GM23338 (cell line): Measurements from ENCODE around the gene NPPA. TPM values are rescaled to one million over a fixed set of nuclear protein-coding genes. Genes with fewer than 3 reads are reported as not detected.

Experiments used
- ATAC-seq: fragments of 200-7000 bp; cut with Tn5 transposase; 3 replicates; pipeline ENCODE4 v1.9.1; 2020
- DNase-seq: peaks from one replicate; pipeline ENCODE4 v3.0.0-alpha.2; 2015; ENCODE audit warnings: low spot score
- H2AFZ ChIP-seq: fragments of 200-600 bp; sonication (generic); 2 replicates; pipeline ENCODE4 v1.8.0; 2016; ENCODE audit warnings: antibody characterized with exemption, mild to moderate bottlenecking, moderate library complexity
- H3F3A ChIP-seq: fragments of 200-600 bp; sonication (generic); replicated peaks from 2 replicates; pipeline ENCODE4 v1.8.0; 2017; ENCODE audit warnings: antibody characterized with exemption, mixed run types, low read depth
- H3K27ac ChIP-seq: fragments of 200-600 bp; sonication (generic); 2 replicates; pipeline ENCODE4 v1.6.1; 2016; ENCODE audit warnings: low read depth
- H3K27me3 ChIP-seq: fragments of 200-600 bp; sonication (generic); 2 replicates; pipeline ENCODE4 v1.8.0; 2016; ENCODE audit warnings: mild to moderate bottlenecking, mixed run types, moderate library complexity; ENCODE audit not compliant: insufficient read depth
- H3K36me3 ChIP-seq: fragments of 200-600 bp; sonication (generic); 2 replicates; pipeline ENCODE4 v1.8.0; 2016; ENCODE audit warnings: mild to moderate bottlenecking; ENCODE audit not compliant: insufficient read depth
- H3K4me1 ChIP-seq: fragments of 200-600 bp; sonication (generic); 2 replicates; pipeline ENCODE4 v1.8.0; 2016; ENCODE audit warnings: mild to moderate bottlenecking, moderate library complexity; ENCODE audit not compliant: insufficient read depth
- H3K4me2 ChIP-seq: fragments of 200-600 bp; sonication (generic); 2 replicates; pipeline ENCODE4 v1.7.1; 2017; ENCODE audit warnings: mixed run types
- H3K4me3 ChIP-seq: fragments of 200-600 bp; sonication (generic); 2 replicates; pipeline ENCODE4 v1.6.1; 2016; ENCODE audit warnings: mixed run types
- H3K79me2 ChIP-seq: fragments of 200-600 bp; sonication (generic); replicated peaks from 2 replicates; pipeline ENCODE4 v1.8.0; 2017; ENCODE audit warnings: mild to moderate bottlenecking; ENCODE audit not compliant: insufficient read depth
- H3K9me2 ChIP-seq: fragments of 200-600 bp; sonication (generic); 2 replicates; pipeline ENCODE4 v1.8.0; 2017; ENCODE audit not compliant: insufficient read depth
- H4K20me1 ChIP-seq: fragments of 200-600 bp; sonication (generic); replicated peaks from 2 replicates; pipeline ENCODE4 v1.8.0; 2017; ENCODE audit warnings: mild to moderate bottlenecking; ENCODE audit not compliant: insufficient read depth
- H3K27ac Mint-ChIP-seq: 2 replicates; pipeline ENCODE4 v1.8.0; 2020; ENCODE audit warnings: inconsistent platforms, mild to moderate bottlenecking, moderate library complexity, mixed read lengths
- H3K27me3 Mint-ChIP-seq: 3 replicates; pipeline ENCODE4 v1.8.0; 2022; ENCODE audit warnings: low read depth, mild to moderate bottlenecking, moderate library complexity, mixed read lengths, inconsistent platforms; ENCODE audit not compliant: insufficient read depth, poor library complexity
- H3K36me3 Mint-ChIP-seq: 3 replicates; pipeline ENCODE4 v1.8.0; 2021; ENCODE audit warnings: low read depth, mild to moderate bottlenecking, inconsistent platforms, moderate library complexity, mixed read lengths
- H3K4me1 Mint-ChIP-seq: 3 replicates; pipeline ENCODE4 v1.8.0; 2020; ENCODE audit warnings: mild to moderate bottlenecking, inconsistent platforms, mixed read lengths
- H3K4me3 Mint-ChIP-seq: 3 replicates; pipeline ENCODE4 v1.8.0; 2021; ENCODE audit warnings: moderate library complexity, mild to moderate bottlenecking, inconsistent platforms, mixed read lengths
- H3K9me3 Mint-ChIP-seq: 3 replicates; pipeline ENCODE4 v1.8.0; 2020; ENCODE audit warnings: moderate library complexity, mild to moderate bottlenecking, inconsistent platforms, mixed read lengths
- CREB1 ChIP-seq: fragments of 250-450 bp; sonication (Bioruptor Pico); IDR thresholded peaks from 2 replicates; pipeline ENCODE4 v1.5.0; 2020; ENCODE audit warnings: low read depth, mild to moderate bottlenecking, moderate library complexity
- EZH2phosphoT487 ChIP-seq: fragments of 200-600 bp; sonication (generic); IDR thresholded peaks from one replicate; pipeline ENCODE4 v1.8.1; 2018; ENCODE audit warnings: antibody characterized with exemption; ENCODE audit not compliant: unreplicated experiment
- NANOG ChIP-seq: IDR thresholded peaks from 2 replicates; pipeline ENCODE4 v1.6.1; 2016; ENCODE audit warnings: antibody characterized with exemption, borderline replicate concordance
- POLR2AphosphoS5 ChIP-seq: IDR thresholded peaks from 2 replicates; pipeline ENCODE4 v1.6.1; 2016; ENCODE audit warnings: antibody characterized with exemption, low read depth
- STAT1 ChIP-seq: IDR thresholded peaks from one replicate; pipeline ENCODE4 v1.6.1; 2016; ENCODE audit warnings: antibody characterized with exemption; ENCODE audit not compliant: unreplicated experiment
- ZNF114 ChIP-seq: fragments of 250-450 bp; sonication (Bioruptor Pico); IDR thresholded peaks from 2 replicates; pipeline ENCODE4 v1.5.0; 2020; ENCODE audit warnings: mild to moderate bottlenecking, moderate library complexity
- polyA plus RNA-seq: library from polyadenylated mRNA; unstranded; fragments of >200 nt; fragmentation: Nextera tagmentation; extraction: Ambion mirVana; gene quantifications from 2 replicates; pipeline ENCODE4 v1.2.1, GENCODE V29; 2016
- total RNA-seq: library from RNA; depleted of rRNA; stranded (reverse); fragments of >200 nt; shearing (Covaris generic); gene quantifications from 2 replicates; pipeline ENCODE4 v1.2.3, GENCODE V29; 2014
- TF ChIP-seq, protein P1 (sequence below): IDR thresholded peaks from one replicate; pipeline ENCODE4 v1.6.1; 2018; ENCODE audit warnings: antibody characterized with exemption; ENCODE audit not compliant: unreplicated experiment
- TF ChIP-seq, protein P2 (sequence below): IDR thresholded peaks from 2 replicates; pipeline ENCODE4 v1.6.1; 2016; ENCODE audit warnings: antibody characterized with exemption
- TF ChIP-seq, protein P3 (sequence below): fragments of 250-450 bp; sonication (Bioruptor Pico); IDR thresholded peaks from 2 replicates; pipeline ENCODE4 v1.5.0; 2020; ENCODE audit warnings: mild to moderate bottlenecking, moderate library complexity
- TF ChIP-seq, protein P4 (sequence below), 2 experiments: fragments of 200-600 bp in 1 of 2; sonication (generic) in 1 of 2; conservative IDR thresholded peaks; 2 replicates each; pipeline versions ENCODE4 v1.5.1 to v1.6.1; 2016 to 2017; ENCODE audit warnings: antibody characterized with exemption in 2 of 2, low read depth in 2 of 2, mild to moderate bottlenecking in 2 of 2, moderate library complexity in 1 of 2

NPPA gene
- total and polyA plus RNA-seq, 2 experiments from 2014 or later = 0.29 TPM; not detected in 1

DNA sequence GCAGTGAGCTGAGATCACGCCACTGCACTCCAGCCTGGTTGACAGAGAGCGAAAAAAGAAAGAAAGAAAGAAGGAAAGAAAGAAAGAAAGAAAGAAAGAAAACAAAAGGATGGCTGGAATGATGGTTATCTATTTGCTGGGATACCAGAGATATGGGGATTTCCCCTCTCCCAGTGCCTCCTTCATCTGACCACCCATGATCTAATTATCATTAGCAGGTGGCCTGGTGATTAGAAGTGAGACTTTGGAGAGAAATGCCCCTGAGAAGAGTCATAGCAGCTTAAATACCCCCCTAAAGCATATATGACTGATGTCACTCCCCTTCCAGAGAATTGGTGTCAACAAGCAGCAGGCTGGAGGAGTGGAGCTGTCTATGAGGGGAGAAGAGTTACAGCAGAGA is 12.5 kb upstream of the NPPA start:
- H3K27me3 Mint-ChIP-seq = peaks cover 22% of the 10 kb centered on the region
- H3K9me3 Mint-ChIP-seq = no peaks in the 10 kb centered on the region

More for the DNA sequence above, 12.5 kb upstream of the NPPA start:
- Histone ChIP-seq H3F3A (no peaks in the 10 kb centered on the region), H3K36me3 (no peaks in the 10 kb centered on the region), H3K27ac (no peak overlapping the region), H3K79me2 (no peaks in the 10 kb centered on the region), H4K20me1 (no peaks in the 10 kb centered on the region), H3K4me3 (no peak overlapping the region), H3K4me1 (no peaks in the 10 kb centered on the region), H3K4me2 (no peak overlapping the region), H3K9me2 (no peaks in the 10 kb centered on the region), H3K27me3 (peaks cover 27% of the 10 kb centered on the region), H2AFZ (no peak overlapping the region)
- Mint-ChIP-seq H3K36me3 (no peaks in the 10 kb centered on the region), H3K4me1 (peaks cover 7% of the 10 kb centered on the region; the same call in 1 of the 3 replicates), H3K27ac (no peak overlapping the region), H3K4me3 (no peak overlapping the region)
- no peak for TF ChIP-seq STAT1
- TF ChIP-seq ZNF114 (CRISPR knock-in tag) = no peak
- TF ChIP-seq, protein P1, sequence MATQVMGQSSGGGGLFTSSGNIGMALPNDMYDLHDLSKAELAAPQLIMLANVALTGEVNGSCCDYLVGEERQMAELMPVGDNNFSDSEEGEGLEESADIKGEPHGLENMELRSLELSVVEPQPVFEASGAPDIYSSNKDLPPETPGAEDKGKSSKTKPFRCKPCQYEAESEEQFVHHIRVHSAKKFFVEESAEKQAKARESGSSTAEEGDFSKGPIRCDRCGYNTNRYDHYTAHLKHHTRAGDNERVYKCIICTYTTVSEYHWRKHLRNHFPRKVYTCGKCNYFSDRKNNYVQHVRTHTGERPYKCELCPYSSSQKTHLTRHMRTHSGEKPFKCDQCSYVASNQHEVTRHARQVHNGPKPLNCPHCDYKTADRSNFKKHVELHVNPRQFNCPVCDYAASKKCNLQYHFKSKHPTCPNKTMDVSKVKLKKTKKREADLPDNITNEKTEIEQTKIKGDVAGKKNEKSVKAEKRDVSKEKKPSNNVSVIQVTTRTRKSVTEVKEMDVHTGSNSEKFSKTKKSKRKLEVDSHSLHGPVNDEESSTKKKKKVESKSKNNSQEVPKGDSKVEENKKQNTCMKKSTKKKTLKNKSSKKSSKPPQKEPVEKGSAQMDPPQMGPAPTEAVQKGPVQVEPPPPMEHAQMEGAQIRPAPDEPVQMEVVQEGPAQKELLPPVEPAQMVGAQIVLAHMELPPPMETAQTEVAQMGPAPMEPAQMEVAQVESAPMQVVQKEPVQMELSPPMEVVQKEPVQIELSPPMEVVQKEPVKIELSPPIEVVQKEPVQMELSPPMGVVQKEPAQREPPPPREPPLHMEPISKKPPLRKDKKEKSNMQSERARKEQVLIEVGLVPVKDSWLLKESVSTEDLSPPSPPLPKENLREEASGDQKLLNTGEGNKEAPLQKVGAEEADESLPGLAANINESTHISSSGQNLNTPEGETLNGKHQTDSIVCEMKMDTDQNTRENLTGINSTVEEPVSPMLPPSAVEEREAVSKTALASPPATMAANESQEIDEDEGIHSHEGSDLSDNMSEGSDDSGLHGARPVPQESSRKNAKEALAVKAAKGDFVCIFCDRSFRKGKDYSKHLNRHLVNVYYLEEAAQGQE = no peak
- TF ChIP-seq POLR2AphosphoS5 = no peak
- TF ChIP-seq NANOG = no peak
- TF ChIP-seq, protein P2, sequence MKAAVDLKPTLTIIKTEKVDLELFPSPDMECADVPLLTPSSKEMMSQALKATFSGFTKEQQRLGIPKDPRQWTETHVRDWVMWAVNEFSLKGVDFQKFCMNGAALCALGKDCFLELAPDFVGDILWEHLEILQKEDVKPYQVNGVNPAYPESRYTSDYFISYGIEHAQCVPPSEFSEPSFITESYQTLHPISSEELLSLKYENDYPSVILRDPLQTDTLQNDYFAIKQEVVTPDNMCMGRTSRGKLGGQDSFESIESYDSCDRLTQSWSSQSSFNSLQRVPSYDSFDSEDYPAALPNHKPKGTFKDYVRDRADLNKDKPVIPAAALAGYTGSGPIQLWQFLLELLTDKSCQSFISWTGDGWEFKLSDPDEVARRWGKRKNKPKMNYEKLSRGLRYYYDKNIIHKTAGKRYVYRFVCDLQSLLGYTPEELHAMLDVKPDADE = no peak
- TF ChIP-seq, protein P3, sequence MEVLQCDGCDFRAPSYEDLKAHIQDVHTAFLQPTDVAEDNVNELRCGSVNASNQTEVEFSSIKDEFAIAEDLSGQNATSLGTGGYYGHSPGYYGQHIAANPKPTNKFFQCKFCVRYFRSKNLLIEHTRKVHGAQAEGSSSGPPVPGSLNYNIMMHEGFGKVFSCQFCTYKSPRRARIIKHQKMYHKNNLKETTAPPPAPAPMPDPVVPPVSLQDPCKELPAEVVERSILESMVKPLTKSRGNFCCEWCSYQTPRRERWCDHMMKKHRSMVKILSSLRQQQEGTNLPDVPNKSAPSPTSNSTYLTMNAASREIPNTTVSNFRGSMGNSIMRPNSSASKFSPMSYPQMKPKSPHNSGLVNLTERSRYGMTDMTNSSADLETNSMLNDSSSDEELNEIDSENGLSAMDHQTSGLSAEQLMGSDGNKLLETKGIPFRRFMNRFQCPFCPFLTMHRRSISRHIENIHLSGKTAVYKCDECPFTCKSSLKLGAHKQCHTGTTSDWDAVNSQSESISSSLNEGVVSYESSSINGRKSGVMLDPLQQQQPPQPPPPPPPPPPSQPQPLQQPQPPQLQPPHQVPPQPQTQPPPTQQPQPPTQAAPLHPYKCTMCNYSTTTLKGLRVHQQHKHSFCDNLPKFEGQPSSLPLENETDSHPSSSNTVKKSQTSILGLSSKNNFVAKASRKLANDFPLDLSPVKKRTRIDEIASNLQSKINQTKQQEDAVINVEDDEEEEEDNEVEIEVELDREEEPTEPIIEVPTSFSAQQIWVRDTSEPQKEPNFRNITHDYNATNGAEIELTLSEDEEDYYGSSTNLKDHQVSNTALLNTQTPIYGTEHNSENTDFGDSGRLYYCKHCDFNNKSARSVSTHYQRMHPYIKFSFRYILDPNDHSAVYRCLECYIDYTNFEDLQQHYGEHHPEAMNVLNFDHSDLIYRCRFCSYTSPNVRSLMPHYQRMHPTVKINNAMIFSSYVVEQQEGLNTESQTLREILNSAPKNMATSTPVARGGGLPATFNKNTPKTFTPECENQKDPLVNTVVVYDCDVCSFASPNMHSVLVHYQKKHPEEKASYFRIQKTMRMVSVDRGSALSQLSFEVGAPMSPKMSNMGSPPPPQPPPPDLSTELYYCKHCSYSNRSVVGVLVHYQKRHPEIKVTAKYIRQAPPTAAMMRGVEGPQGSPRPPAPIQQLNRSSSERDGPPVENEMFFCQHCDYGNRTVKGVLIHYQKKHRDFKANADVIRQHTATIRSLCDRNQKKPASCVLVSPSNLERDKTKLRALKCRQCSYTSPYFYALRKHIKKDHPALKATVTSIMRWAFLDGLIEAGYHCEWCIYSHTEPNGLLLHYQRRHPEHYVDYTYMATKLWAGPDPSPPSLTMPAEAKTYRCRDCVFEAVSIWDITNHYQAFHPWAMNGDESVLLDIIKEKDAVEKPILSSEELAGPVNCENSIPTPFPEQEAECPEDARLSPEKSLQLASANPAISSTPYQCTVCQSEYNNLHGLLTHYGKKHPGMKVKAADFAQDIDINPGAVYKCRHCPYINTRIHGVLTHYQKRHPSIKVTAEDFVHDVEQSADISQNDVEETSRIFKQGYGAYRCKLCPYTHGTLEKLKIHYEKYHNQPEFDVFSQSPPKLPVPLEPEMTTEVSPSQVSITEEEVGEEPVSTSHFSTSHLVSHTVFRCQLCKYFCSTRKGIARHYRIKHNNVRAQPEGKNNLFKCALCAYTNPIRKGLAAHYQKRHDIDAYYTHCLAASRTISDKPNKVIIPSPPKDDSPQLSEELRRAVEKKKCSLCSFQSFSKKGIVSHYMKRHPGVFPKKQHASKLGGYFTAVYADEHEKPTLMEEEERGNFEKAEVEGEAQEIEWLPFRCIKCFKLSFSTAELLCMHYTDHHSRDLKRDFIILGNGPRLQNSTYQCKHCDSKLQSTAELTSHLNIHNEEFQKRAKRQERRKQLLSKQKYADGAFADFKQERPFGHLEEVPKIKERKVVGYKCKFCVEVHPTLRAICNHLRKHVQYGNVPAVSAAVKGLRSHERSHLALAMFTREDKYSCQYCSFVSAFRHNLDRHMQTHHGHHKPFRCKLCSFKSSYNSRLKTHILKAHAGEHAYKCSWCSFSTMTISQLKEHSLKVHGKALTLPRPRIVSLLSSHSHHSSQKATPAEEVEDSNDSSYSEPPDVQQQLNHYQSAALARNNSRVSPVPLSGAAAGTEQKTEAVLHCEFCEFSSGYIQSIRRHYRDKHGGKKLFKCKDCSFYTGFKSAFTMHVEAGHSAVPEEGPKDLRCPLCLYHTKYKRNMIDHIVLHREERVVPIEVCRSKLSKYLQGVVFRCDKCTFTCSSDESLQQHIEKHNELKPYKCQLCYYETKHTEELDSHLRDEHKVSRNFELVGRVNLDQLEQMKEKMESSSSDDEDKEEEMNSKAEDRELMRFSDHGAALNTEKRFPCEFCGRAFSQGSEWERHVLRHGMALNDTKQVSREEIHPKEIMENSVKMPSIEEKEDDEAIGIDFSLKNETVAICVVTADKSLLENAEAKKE (CRISPR knock-in tag) = no peak
- TF ChIP-seq, protein P4, sequence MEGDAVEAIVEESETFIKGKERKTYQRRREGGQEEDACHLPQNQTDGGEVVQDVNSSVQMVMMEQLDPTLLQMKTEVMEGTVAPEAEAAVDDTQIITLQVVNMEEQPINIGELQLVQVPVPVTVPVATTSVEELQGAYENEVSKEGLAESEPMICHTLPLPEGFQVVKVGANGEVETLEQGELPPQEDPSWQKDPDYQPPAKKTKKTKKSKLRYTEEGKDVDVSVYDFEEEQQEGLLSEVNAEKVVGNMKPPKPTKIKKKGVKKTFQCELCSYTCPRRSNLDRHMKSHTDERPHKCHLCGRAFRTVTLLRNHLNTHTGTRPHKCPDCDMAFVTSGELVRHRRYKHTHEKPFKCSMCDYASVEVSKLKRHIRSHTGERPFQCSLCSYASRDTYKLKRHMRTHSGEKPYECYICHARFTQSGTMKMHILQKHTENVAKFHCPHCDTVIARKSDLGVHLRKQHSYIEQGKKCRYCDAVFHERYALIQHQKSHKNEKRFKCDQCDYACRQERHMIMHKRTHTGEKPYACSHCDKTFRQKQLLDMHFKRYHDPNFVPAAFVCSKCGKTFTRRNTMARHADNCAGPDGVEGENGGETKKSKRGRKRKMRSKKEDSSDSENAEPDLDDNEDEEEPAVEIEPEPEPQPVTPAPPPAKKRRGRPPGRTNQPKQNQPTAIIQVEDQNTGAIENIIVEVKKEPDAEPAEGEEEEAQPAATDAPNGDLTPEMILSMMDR (conservative IDR thresholded peaks at IDR 0.05; ENCODE audit: low read depth in 2 of 2) = no peak
- TF ChIP-seq CREB1 (CRISPR knock-in tag) = no peak
- TF ChIP-seq EZH2phosphoT487 = no peak
- DNase-seq (no peak), ATAC-seq (no peak)
